Posterior vena cava (tissue), 2 donors: ENCODE results near the gene KCNQ5. TPM values are rescaled to one million over a fixed set of nuclear protein-coding genes. Genes with fewer than 3 reads are reported as not detected.

Experiments used
- DNase-seq: peaks from one replicate; pipeline ENCODE4 v3.0.0-alpha.2; 2020; ENCODE audit warnings: low spot score
- intact Hi-C, 2 donors: fragments of 100-400 bp; cut with DNase I; formaldehyde crosslinking; loops; one replicate each; pipeline versions ENCODE4 v1.14.1 to v1.14.2; 2022 to 2023
- total RNA-seq, 2 donors: library from RNA; stranded (reverse); fragmentation: NEBNext Ultra II Directional; extraction: Animal tissue kit (Norgen Biotek cat#: 25700); gene quantifications; one replicate each; pipeline ENCODE4 v1.2.1, GENCODE V29; 2021
- donor health status: DM: yes; HTN: yes; CAD: no.
- donor health status: DM: yes; HTN: yes; CAD: no.

KCNQ5 gene
- total RNA-seq, 2 donors from 2014 or later: 1.3 to 4.0 TPM

- DNase-seq: no peak
- intact Hi-C loops: no loop called here
Measured at GRCh38 chr6:73107016-73107415, 485.2 kb downstream of the KCNQ5 start.

GRCh38 chr6:73108949-73109348 lies 487.1 kb downstream of the KCNQ5 start:
- DNase-seq: no peak
- intact Hi-C loops: no loop called here

- intact Hi-C loops: no loop called here
Measured at GRCh38 chr6:73109659-73110058, 487.8 kb downstream of the KCNQ5 start.

GRCh38 chr6:73116330-73116729 lies 494.5 kb downstream of the KCNQ5 start:
- DNase-seq: no peak
- intact Hi-C loops: no loop called here

More at GRCh38 chr6:73109659-73110058, 487.8 kb downstream of the KCNQ5 start:
- no peak for DNase-seq

- no peak for DNase-seq
- intact Hi-C loops: loop anchor here in 1 of 2 donors (10.0 kb wide), 1 partner anchor 1987 kb away; no protein-coding TSS in a partner anchor
Measured at GRCh38 chr6:73121421-73121993, 499.6 kb downstream of the KCNQ5 start.

- no peak for DNase-seq
- intact Hi-C loops: loop anchor here in 1 of 2 donors (10.0 kb wide), 1 partner anchor 1989 kb away; no protein-coding TSS in a partner anchor
Measured at GRCh38 chr6:73123632-73124329, 501.9 kb downstream of the KCNQ5 start.

GRCh38 chr6:73129653-73130443 lies 508.0 kb downstream of the KCNQ5 start:
- intact Hi-C loops: loop anchor here (5.0 to 10.0 kb wide), 3 partner anchors 508 to 1995 kb away; partner anchors contain the start of gene KCNQ5 (in 1 of the 2)
- peak; percentile 95 for DNase-seq

- intact Hi-C loops: loop anchor here in 1 of 2 donors (5.0 to 10.0 kb wide), 2 partner anchors 509 to 717 kb away; partner anchors contain the start of gene KCNQ5
- DNase-seq: no peak
Measured at GRCh38 chr6:73131706-73132105, 509.8 kb downstream of the KCNQ5 start.

GRCh38 chr6:73134588-73134987 lies 512.7 kb downstream of the KCNQ5 start:
- DNase-seq: peak; percentile 62
- intact Hi-C loops: loop anchor here in 1 of 2 donors (5.0 to 10.0 kb wide), 2 partner anchors 512 to 720 kb away; partner anchors contain the start of gene KCNQ5

- no peak for DNase-seq
- intact Hi-C loops: loop anchor here in 1 of 2 donors (10.0 kb wide), 1 partner anchor 725 kb away; no protein-coding TSS in a partner anchor
Measured at GRCh38 chr6:73139681-73140383, 518.0 kb downstream of the KCNQ5 start.

GRCh38 chr6:73143551-73143950 lies 521.7 kb downstream of the KCNQ5 start:
- intact Hi-C loops: no loop called here
- no peak for DNase-seq

GRCh38 chr6:73144516-73144915 lies 522.7 kb downstream of the KCNQ5 start:
- no peak for DNase-seq
- intact Hi-C loops: no loop called here

- intact Hi-C loops: no loop called here
Measured at GRCh38 chr6:73145690-73146089, 523.8 kb downstream of the KCNQ5 start.

GRCh38 chr6:73151732-73152131 lies 529.9 kb downstream of the KCNQ5 start:
- intact Hi-C loops: no loop called here
- DNase-seq: no peak

More at GRCh38 chr6:73145690-73146089, 523.8 kb downstream of the KCNQ5 start:
- DNase-seq: no peak

GRCh38 chr6:73152556-73152955 lies 530.7 kb downstream of the KCNQ5 start:
- DNase-seq: no peak
- intact Hi-C loops: no loop called here

GRCh38 chr6:73152966-73153757 lies 531.3 kb downstream of the KCNQ5 start:
- DNase-seq: no peak
- intact Hi-C loops: no loop called here

GRCh38 chr6:73156793-73157767 lies 535.2 kb downstream of the KCNQ5 start:
- intact Hi-C loops: no loop called here

More at GRCh38 chr6:73156793-73157767, 535.2 kb downstream of the KCNQ5 start:
- DNase-seq: no peak
